Measurements from ENCODE around the gene CDKN2AIPNL. TPM values are rescaled to one million over a fixed set of nuclear protein-coding genes. Genes with fewer than 3 reads are reported as not detected.

CDKN2AIPNL gene
- total RNA-seq, 1 experiment from 2014 or later = 82.4 TPM

DNA sequence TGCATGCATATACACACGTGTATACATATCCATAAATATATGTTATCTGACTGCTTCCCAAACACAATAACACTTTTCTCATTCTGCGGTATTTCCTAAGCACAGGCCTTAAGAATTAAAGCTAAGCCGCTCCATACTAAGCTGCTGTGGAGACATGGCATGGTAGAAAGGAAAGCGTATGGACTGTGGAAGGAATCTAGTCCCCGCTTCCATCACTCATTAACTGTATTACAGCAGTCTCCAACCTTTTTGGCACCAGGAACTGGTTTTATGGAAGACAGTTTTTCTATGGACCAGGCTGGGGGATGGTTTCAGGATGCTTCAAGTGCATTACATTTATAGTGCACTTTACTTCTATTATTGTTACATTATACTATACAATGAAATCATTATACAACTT, 56.0 kb downstream of the CDKN2AIPNL start:
- no peaks in the 10 kb centered on the region for H3K27me3 Mint-ChIP-seq (ENCODE audit: insufficient read depth, unreplicated experiment)
- H3K27ac Mint-ChIP-seq (ENCODE audit: low read depth, unreplicated experiment) = no peak overlapping the region
- ChIA-PET POLR2A (interaction anchor here (0.7 kb wide), 1 partner anchor 16 kb away, joined by 3 read pairs; the partner anchor contains the start of gene UBE2B), CTCF (interaction anchor here (0.8 kb wide), 1 partner anchor 232 kb away, joined by 4 read pairs; no protein-coding TSS in a partner anchor)
- no TSS peak for BruUV-seq (replicated peaks)
- H3K4me1 Mint-ChIP-seq (ENCODE audit: insufficient read depth, unreplicated experiment) = no peaks in the 10 kb centered on the region
- no peaks in the 10 kb centered on the region for H3K9me3 Mint-ChIP-seq (ENCODE audit: unreplicated experiment)
- no peak overlapping the region for H3K4me3 Mint-ChIP-seq (ENCODE audit: unreplicated experiment)
- TF ChIP-seq, protein P1, sequence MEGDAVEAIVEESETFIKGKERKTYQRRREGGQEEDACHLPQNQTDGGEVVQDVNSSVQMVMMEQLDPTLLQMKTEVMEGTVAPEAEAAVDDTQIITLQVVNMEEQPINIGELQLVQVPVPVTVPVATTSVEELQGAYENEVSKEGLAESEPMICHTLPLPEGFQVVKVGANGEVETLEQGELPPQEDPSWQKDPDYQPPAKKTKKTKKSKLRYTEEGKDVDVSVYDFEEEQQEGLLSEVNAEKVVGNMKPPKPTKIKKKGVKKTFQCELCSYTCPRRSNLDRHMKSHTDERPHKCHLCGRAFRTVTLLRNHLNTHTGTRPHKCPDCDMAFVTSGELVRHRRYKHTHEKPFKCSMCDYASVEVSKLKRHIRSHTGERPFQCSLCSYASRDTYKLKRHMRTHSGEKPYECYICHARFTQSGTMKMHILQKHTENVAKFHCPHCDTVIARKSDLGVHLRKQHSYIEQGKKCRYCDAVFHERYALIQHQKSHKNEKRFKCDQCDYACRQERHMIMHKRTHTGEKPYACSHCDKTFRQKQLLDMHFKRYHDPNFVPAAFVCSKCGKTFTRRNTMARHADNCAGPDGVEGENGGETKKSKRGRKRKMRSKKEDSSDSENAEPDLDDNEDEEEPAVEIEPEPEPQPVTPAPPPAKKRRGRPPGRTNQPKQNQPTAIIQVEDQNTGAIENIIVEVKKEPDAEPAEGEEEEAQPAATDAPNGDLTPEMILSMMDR (IDR thresholded peaks at IDR 0.05; ENCODE audit: unreplicated experiment) = no peak
- intact Hi-C loops (cut with micrococcal nuclease) = no loop called here
- no peak for DNase-seq (ENCODE audit: unreplicated experiment)
- H3K36me3 Mint-ChIP-seq (ENCODE audit: insufficient read depth, unreplicated experiment) = peaks cover 14% of the 10 kb centered on the region

Other genes with a start within 250 kb of the CDKN2AIPNL start
- 415 and 488 TPM in 2 replicates for gene SKP1, start 234.9 kb downstream of the CDKN2AIPNL start, total RNA-seq (2022)
- 317 and 359 TPM in 2 replicates for gene PPP2CA, start 185.8 kb downstream of the CDKN2AIPNL start, total RNA-seq (2022)
- gene CDKL3, start 44.7 kb downstream of the CDKN2AIPNL start, total RNA-seq (2022) = 9.0 and 12.8 TPM in 2 replicates
- 178 and 186 TPM in 2 replicates for gene UBE2B, start 40.3 kb downstream of the CDKN2AIPNL start, total RNA-seq (2022)
- gene JADE2, start 113.8 kb upstream of the CDKN2AIPNL start, total RNA-seq (2022) = 104 and 138 TPM in 2 replicates
- gene SAR1B, start 220.9 kb upstream of the CDKN2AIPNL start, total RNA-seq (2022) = 104 and 116 TPM in 2 replicates
- 39.1 and 41.4 TPM in 2 replicates for gene SEC24A, start 236.9 kb upstream of the CDKN2AIPNL start, total RNA-seq (2022)

All from MCF 10A (cell line).